Measurements from ENCODE around the gene RHEB.
A peak's percentile ranks its signal among the peaks of the same experiment; 100 is the strongest.

The RHEB gene

GRCh38 chr7:151451626-151452571 lies 67.8 kb downstream of the RHEB start:
- no peak for DNase-seq (ENCODE audit: low read depth in 1 of 2, low spot score in 1 of 2)

GRCh38 chr7:151451156-151451555 lies 68.5 kb downstream of the RHEB start:
- DNase-seq (ENCODE audit: low read depth in 1 of 2, low spot score in 1 of 2), result no peak

- no peak for DNase-seq (ENCODE audit: low read depth in 1 of 2, low spot score in 1 of 2)
Observed at GRCh38 chr7:151449990-151450389, 69.7 kb downstream of the RHEB start.

- peak; percentile 55 to 65 for DNase-seq (ENCODE audit: low read depth in 1 of 2, low spot score in 1 of 2)
Observed at GRCh38 chr7:151448261-151449252, 71.1 kb downstream of the RHEB start.

GRCh38 chr7:151447901-151448260 lies 71.8 kb downstream of the RHEB start:
- no peak for DNase-seq (ENCODE audit: low read depth in 1 of 2, low spot score in 1 of 2)

- DNase-seq (ENCODE audit: low read depth in 1 of 2, low spot score in 1 of 2), result no peak
Observed at GRCh38 chr7:151447312-151447711, 72.4 kb downstream of the RHEB start.

GRCh38 chr7:151446412-151446811 lies 73.3 kb downstream of the RHEB start:
- DNase-seq (ENCODE audit: low read depth in 1 of 2, low spot score in 1 of 2), result no peak

GRCh38 chr7:151444632-151445031 lies 75.1 kb downstream of the RHEB start:
- no peak for DNase-seq (ENCODE audit: low read depth in 1 of 2, low spot score in 1 of 2)

- DNase-seq (ENCODE audit: low read depth in 1 of 2, low spot score in 1 of 2), result no peak
Observed at GRCh38 chr7:151442776-151443496, 76.8 kb downstream of the RHEB start.

- no peak for DNase-seq (ENCODE audit: low read depth in 1 of 2, low spot score in 1 of 2)
Observed at GRCh38 chr7:151440799-151441445, 78.8 kb downstream of the RHEB start.

GRCh38 chr7:151439855-151440798 lies 79.6 kb downstream of the RHEB start, which contains the start of gene CRYGN:
Gene CRYGN, minus strand, starts transcription at chr7:151440141. Its CDS starts 224 bp downstream, at chr7:151439917.
- no peak for DNase-seq (ENCODE audit: low read depth in 1 of 2, low spot score in 1 of 2)

- no peak for DNase-seq (ENCODE audit: low read depth in 1 of 2, low spot score in 1 of 2)
Observed at GRCh38 chr7:151438864-151439601, 80.7 kb downstream of the RHEB start.

- DNase-seq (ENCODE audit: low read depth in 1 of 2, low spot score in 1 of 2), result no peak
Observed at GRCh38 chr7:151437866-151438516, 81.7 kb downstream of the RHEB start.

- no peak for DNase-seq (ENCODE audit: low read depth in 1 of 2, low spot score in 1 of 2)
Observed at GRCh38 chr7:151437159-151437553, 82.5 kb downstream of the RHEB start.

- DNase-seq (ENCODE audit: low read depth in 1 of 2, low spot score in 1 of 2), result no peak
Observed at GRCh38 chr7:151436446-151437158, 83.1 kb downstream of the RHEB start.

GRCh38 chr7:151435971-151436370 lies 83.7 kb downstream of the RHEB start:
- no peak for DNase-seq (ENCODE audit: low read depth in 1 of 2, low spot score in 1 of 2)

GRCh38 chr7:151435103-151435916 lies 84.4 kb downstream of the RHEB start:
- DNase-seq (ENCODE audit: low read depth in 1 of 2, low spot score in 1 of 2), result no peak

Data from activated T-helper 1 cell treated with anti-CD3 and anti-CD28 coated beads, Interleukin-2, amount 50 U/mL, for 16 hours (primary cell).